Fibroblast of skin of abdomen (primary cell): Measurements from ENCODE around the gene LRG1.

Experiments used
- DNase-seq: peaks from one replicate; pipeline ENCODE4 v3.0.0-alpha.2; 2013

Gene LRG1

GRCh38 chr19:4492337-4493103, 47.3 kb downstream of the LRG1 start:
- DNase-seq, result no peak

GRCh38 chr19:4491446-4491845, 48.4 kb downstream of the LRG1 start:
- DNase-seq, result no peak

GRCh38 chr19:4488496-4488895, 51.3 kb downstream of the LRG1 start:
- no peak for DNase-seq

DNA sequence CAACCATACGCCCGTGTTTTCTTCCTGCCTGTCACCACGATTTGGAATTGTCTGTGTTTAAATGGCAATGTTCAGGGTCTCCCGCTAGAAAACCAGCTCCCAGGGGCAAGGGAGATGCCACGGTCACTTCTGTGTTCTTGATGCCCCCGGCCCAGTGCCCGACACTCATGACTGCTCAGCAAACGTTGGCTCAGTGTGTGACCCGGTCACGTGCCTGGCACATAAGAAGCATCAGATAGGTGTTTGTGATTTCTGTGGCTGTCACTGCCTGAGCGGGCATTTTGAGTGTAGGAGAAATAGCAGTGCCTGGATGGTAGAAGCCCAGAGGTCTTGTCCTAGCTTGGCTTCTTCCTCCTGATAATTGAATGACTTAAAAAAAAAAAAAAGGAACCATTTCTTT, 52.3 kb downstream of the LRG1 start:
- no peak for DNase-seq
